OCI-LY7 (cell line): ENCODE data around the gene FOXR1. TPM values are rescaled to one million over a fixed set of nuclear protein-coding genes. Genes with fewer than 3 reads are reported as not detected.
"Not testable (repeated sequence)": the region's sequence is repeated elsewhere in the genome, so short reads cannot be mapped to it uniquely, and the experiment has no call there.

ENCODE experiments used
- BruUV-seq: library from RNA; stranded (reverse); fragments of 400-500 nt; replicated peaks from 2 replicates; lab custom pipeline; 2021; lab: Mats Ljungman, UMichigan
- CTCF ChIA-PET: fragments of 300-600 bp; sonication (Branson Sonifier 250); formaldehyde crosslinking; loops from one replicate; lab custom pipeline; 2022; ENCODE audit warnings: antibody characterized with exemption; ENCODE audit not compliant: unreplicated experiment; lab: Charles Lee
- POLR2A ChIA-PET: fragments of 300-600 bp; sonication (Branson Sonifier 250); formaldehyde crosslinking; loops from one replicate; lab custom pipeline; 2022; ENCODE audit warnings: antibody characterized with exemption; lab: Charles Lee
- DNase-seq: peaks from one replicate; pipeline ENCODE4 v3.0.0-alpha.2; 2015; ENCODE audit warnings: low spot score
- H2AFZ ChIP-seq: fragments of 200-600 bp; sonication (generic), shearing (Covaris generic); 2 replicates; pipeline ENCODE4 v1.6.1; 2014; ENCODE audit warnings: mild to moderate bottlenecking, antibody characterized with exemption, low read length, moderate library complexity
- H3K27ac ChIP-seq: fragments of 200-600 bp; sonication (generic); 2 replicates; pipeline ENCODE4 v1.5.1; 2014; ENCODE audit warnings: mixed run types, low read depth, mild to moderate bottlenecking, moderate library complexity, low read length, inconsistent platforms; ENCODE audit not compliant: poor library complexity, severe bottlenecking
- H3K36me3 ChIP-seq: fragments of 200-600 bp; sonication (generic); 2 replicates; pipeline ENCODE4 v1.6.1; 2014; ENCODE audit warnings: mild to moderate bottlenecking, antibody characterized with exemption, low read length, moderate library complexity, mixed read lengths; ENCODE audit not compliant: insufficient read depth
- H3K4me1 ChIP-seq: fragments of 200-600 bp; sonication (generic); 2 replicates; pipeline ENCODE4 v1.5.1; 2014; ENCODE audit warnings: mild to moderate bottlenecking, low read length; ENCODE audit not compliant: insufficient read depth, poor library complexity, severe bottlenecking
- H3K4me2 ChIP-seq: fragments of 200-600 bp; sonication (generic); 2 replicates; pipeline ENCODE4 v1.6.1; 2014; ENCODE audit warnings: mild to moderate bottlenecking, low read length
- H3K4me3 ChIP-seq: fragments of 200-600 bp; sonication (generic); 2 replicates; pipeline ENCODE4 v1.5.1; 2014; ENCODE audit warnings: mild to moderate bottlenecking, low read depth, low read length; ENCODE audit not compliant: poor library complexity, severe bottlenecking
- H3K79me2 ChIP-seq: fragments of 200-600 bp; sonication (generic); 2 replicates; pipeline ENCODE4 v1.6.1; 2016; ENCODE audit warnings: low read depth, mild to moderate bottlenecking, low read length, moderate library complexity, mixed read lengths; ENCODE audit not compliant: insufficient read depth
- H3K9me2 ChIP-seq: fragments of 200-600 bp; sonication (generic); 2 replicates; pipeline ENCODE4 v1.6.1; 2016; ENCODE audit warnings: mild to moderate bottlenecking, low read length, mixed read lengths; ENCODE audit not compliant: insufficient read depth
- H3K9me3 ChIP-seq: fragments of 200-600 bp; sonication (generic); 2 replicates; pipeline ENCODE4 v1.6.1; 2014; ENCODE audit warnings: mild to moderate bottlenecking, mixed run types, low read length, mixed read lengths
- H4K20me1 ChIP-seq: fragments of 200-600 bp; sonication (generic); 2 replicates; pipeline ENCODE4 v1.6.1; 2014; ENCODE audit warnings: mild to moderate bottlenecking, antibody characterized with exemption, low read length, moderate library complexity, mixed read lengths; ENCODE audit not compliant: insufficient read depth
- CTCF ChIP-seq: fragments of 200-600 bp; sonication (generic); conservative IDR thresholded peaks from 2 replicates; pipeline ENCODE4 v1.5.1; 2014; ENCODE audit warnings: mild to moderate bottlenecking, antibody characterized with exemption, low read length, moderate library complexity, mixed read lengths
- EZH2phosphoT487 ChIP-seq: fragments of 200-600 bp; sonication (generic); IDR thresholded peaks from 2 replicates; pipeline ENCODE4 v1.6.1; 2018; ENCODE audit warnings: low read depth, borderline replicate concordance, mild to moderate bottlenecking, mixed run types, antibody characterized with exemption, low read length, moderate library complexity, mixed read lengths
- intact Hi-C: fragments of 100-400 bp; cut with micrococcal nuclease; formaldehyde crosslinking; loops from one replicate; pipeline ENCODE4 v1.10.0; 2022; ENCODE audit not compliant: unreplicated experiment
- total RNA-seq, 2 experiments: library from RNA; depleted of rRNA in 1 of 2; stranded (reverse); fragments of >200 nt in 1 of 2; shearing (Covaris generic) in 1 of 2; gene quantifications; 2 replicates each; pipeline ENCODE4 v1.2.3, GENCODE V29; 2014 to 2022

The FOXR1 gene
- total RNA-seq, 2 experiments from 2014 or later: not detected

GRCh38 chr11:119016216-119017009, 44.9 kb downstream of the FOXR1 start:
- DNase-seq: no peak
- Histone ChIP-seq H3K79me2 (peaks cover 64% of the 10 kb centered on the region), H3K4me1 (peaks cover 29% of the 10 kb centered on the region), H3K9me3 (no peaks in the 10 kb centered on the region), H3K36me3 (peaks cover 78% of the 10 kb centered on the region), H3K9me2 (no peaks in the 10 kb centered on the region), H3K4me2 (peak overlapping the region; percentile 84), H3K27ac (peak overlapping the region; percentile 90), H3K4me3 (peak overlapping the region; percentile 81), H4K20me1 (peaks cover 29% of the 10 kb centered on the region; the same call in 1 of the 2 replicates), H2AFZ (no peak overlapping the region)
- intact Hi-C loops: no loop called here
- TF ChIP-seq CTCF (no peak), EZH2phosphoT487 (no peak)
- no TSS peak for BruUV-seq
- POLR2A ChIA-PET: interaction anchor here (0.6 to 2.3 kb wide), 5 partner anchors 14 to 317 kb away, joined by 4 to 10 read pairs (median 5); partner anchors contain the start of genes CENATAC and SLC37A4
- CTCF ChIA-PET: interaction anchor here (0.6 kb wide), 1 partner anchor 12 kb away, joined by 3 read pairs; no protein-coding TSS in a partner anchor

- BruUV-seq, intact Hi-C loops, H3K9me2 ChIP-seq, DNase-seq, CTCF ChIA-PET, H2AFZ ChIP-seq, H3K9me3 ChIP-seq: not testable (repeated sequence)
- Histone ChIP-seq H4K20me1 (peaks cover 29% of the 10 kb centered on the region; the same call in 1 of the 2 replicates), H3K4me1 (peaks cover 29% of the 10 kb centered on the region), H3K79me2 (peaks cover 69% of the 10 kb centered on the region), H3K4me2 (peak overlapping the region; percentile 84), H3K4me3 (peak overlapping the region; percentile 81), H3K27ac (peak overlapping the region; percentile 90), H3K36me3 (peaks cover 80% of the 10 kb centered on the region)
- POLR2A ChIA-PET: interaction anchor here (1.1 kb wide), 1 partner anchor 19 kb away, joined by 4 read pairs; no protein-coding TSS in a partner anchor
Measured at GRCh38 chr11:119017377-119017776, 45.8 kb downstream of the FOXR1 start.

- ChIA-PET CTCF (interaction anchor here (0.5 to 0.6 kb wide), 2 partner anchors 82 to 133 kb away, joined by 3 to 5 read pairs; no protein-coding TSS in a partner anchor), POLR2A (interaction anchor here (0.7 to 1.4 kb wide), 7 partner anchors 8 to 40 kb away, joined by 3 to 12 read pairs (median 4); partner anchors contain the start of gene CENATAC)
- H4K20me1 ChIP-seq: peaks cover 29% of the 10 kb centered on the region; the same call in 1 of the 2 replicates
- H3K27ac ChIP-seq: peak within 1 kb of the TSS; percentile 90
- H3K4me2 ChIP-seq: peak within 1 kb of the TSS; percentile 84
- peak; percentile 97 for DNase-seq
- peaks cover 29% of the 10 kb centered on the region for H3K4me1 ChIP-seq
- H3K4me3 ChIP-seq: peak within 1 kb of the TSS; percentile 81
- peaks cover 81% of the 10 kb centered on the region for H3K36me3 ChIP-seq
- BruUV-seq: no TSS peak
- no peaks in the 10 kb centered on the region for H3K9me2 ChIP-seq
- no peaks in the 10 kb centered on the region for H3K9me3 ChIP-seq
- peak within 1 kb of the TSS; percentile 65 for H2AFZ ChIP-seq
- no peak for TF ChIP-seq CTCF
- no peak for TF ChIP-seq EZH2phosphoT487
- intact Hi-C loops: loop anchor here (1.0 to 2.0 kb wide), 4 partner anchors 20 to 84 kb away; partner anchors contain the start of genes CENATAC and HYOU1
- H3K79me2 ChIP-seq: peaks cover 69% of the 10 kb centered on the region
Measured at GRCh38 chr11:119018074-119018938, 46.7 kb downstream of the FOXR1 start, which contains the start of the genes RPS25 and TRAPPC4. Gene RPS25, minus strand, starts transcription at chr11:119018343. Its CDS starts 59 bp downstream, at chr11:119018284. Gene TRAPPC4, plus strand, starts transcription at chr11:119018766. Its CDS starts 30 bp downstream, at chr11:119018796.
